IPS-NIHi7 (cell line): ENCODE measurements around the gene MED22.
"Not testable (repeated sequence)": the region's sequence is repeated elsewhere in the genome, so short reads cannot be mapped to it uniquely, and the experiment has no call there.

Experiments used
- DNase-seq: peaks from one replicate; pipeline ENCODE4 v3.0.0; 2012; ENCODE audit warnings: mixed read lengths; ENCODE audit errors: extremely low spot score

The MED22 gene

GRCh38 chr9:133305731-133306130 lies 42.2 kb downstream of the MED22 start:
- no peak for DNase-seq

GRCh38 chr9:133304477-133305377 lies 43.2 kb downstream of the MED22 start:
- no peak for DNase-seq

GRCh38 chr9:133304158-133304470 lies 43.8 kb downstream of the MED22 start:
- DNase-seq: no peak

- no peak for DNase-seq
Measured at GRCh38 chr9:133303266-133304157, 44.4 kb downstream of the MED22 start.

GRCh38 chr9:133301253-133302230 lies 46.4 kb downstream of the MED22 start:
- no peak for DNase-seq

GRCh38 chr9:133299996-133300395 lies 47.9 kb downstream of the MED22 start:
- DNase-seq: not testable (repeated sequence)

- no peak for DNase-seq
Measured at GRCh38 chr9:133294257-133294656, 53.7 kb downstream of the MED22 start.

GRCh38 chr9:133290751-133291302 lies 57.1 kb downstream of the MED22 start:
- DNase-seq: no peak
